Activated CD8-positive, alpha-beta T cell treated with anti-CD3 and anti-CD28 coated beads for 36 hours (primary cell): ENCODE results near the gene FAM3A. TPM values are rescaled to one million over a fixed set of nuclear protein-coding genes. Genes with fewer than 3 reads are reported as not detected.

Source experiments
- ATAC-seq: fragments of 200-7000 bp; cut with Tn5 transposase; one replicate; pipeline ENCODE4 v1.10.0; 2021; ENCODE audit warnings: mild to moderate bottlenecking, moderate library complexity
- CTCF ChIA-PET: fragments of 350-600 bp; sonication (Branson Sonifier 250); formaldehyde crosslinking; loops from one replicate; lab custom pipeline; 2021; ENCODE audit warnings: antibody characterized with exemption; lab: Charles Lee
- POLR2A ChIA-PET: fragments of 350-600 bp; sonication (Branson Sonifier 250); formaldehyde crosslinking; loops from one replicate; lab custom pipeline; 2021; ENCODE audit warnings: antibody characterized with exemption; lab: Charles Lee
- DNase-seq: peaks from one replicate; pipeline ENCODE4 v3.0.0-alpha.2; 2020
- H3K27ac Mint-ChIP-seq: one replicate; pipeline ENCODE4 v1.8.0; 2021; ENCODE audit warnings: mild to moderate bottlenecking, mixed read lengths
- H3K27me3 Mint-ChIP-seq: one replicate; pipeline ENCODE4 v1.8.0; 2021; ENCODE audit warnings: mixed read lengths
- H3K36me3 Mint-ChIP-seq: one replicate; pipeline ENCODE4 v1.8.0; 2021; ENCODE audit warnings: low read depth, mixed read lengths
- H3K4me1 Mint-ChIP-seq: one replicate; pipeline ENCODE4 v1.8.0; 2021; ENCODE audit warnings: low read depth, mixed read lengths
- H3K4me3 Mint-ChIP-seq: one replicate; pipeline ENCODE4 v1.8.0; 2021; ENCODE audit warnings: mild to moderate bottlenecking, moderate library complexity, mixed read lengths
- H3K9me3 Mint-ChIP-seq: one replicate; pipeline ENCODE4 v1.8.0; 2021; ENCODE audit warnings: mixed read lengths
- intact Hi-C: fragments of 100-400 bp; cut with micrococcal nuclease; formaldehyde crosslinking; loops from one replicate; pipeline ENCODE4 v1.10.0; 2022
- total RNA-seq, 2 experiments: library from RNA; stranded (reverse); gene quantifications; one replicate each; pipeline ENCODE4 v1.2.3, GENCODE V29; 2021
- TF ChIP-seq, protein P1 (sequence below): fragments of 200-600 bp; IDR thresholded peaks from one replicate; pipeline ENCODE4 v1.8.0; 2022; ENCODE audit warnings: antibody characterized with exemption, mild to moderate bottlenecking

Gene FAM3A
- total RNA-seq, 2 experiments from 2014 or later = 27.9 to 31.9 TPM

DNA sequence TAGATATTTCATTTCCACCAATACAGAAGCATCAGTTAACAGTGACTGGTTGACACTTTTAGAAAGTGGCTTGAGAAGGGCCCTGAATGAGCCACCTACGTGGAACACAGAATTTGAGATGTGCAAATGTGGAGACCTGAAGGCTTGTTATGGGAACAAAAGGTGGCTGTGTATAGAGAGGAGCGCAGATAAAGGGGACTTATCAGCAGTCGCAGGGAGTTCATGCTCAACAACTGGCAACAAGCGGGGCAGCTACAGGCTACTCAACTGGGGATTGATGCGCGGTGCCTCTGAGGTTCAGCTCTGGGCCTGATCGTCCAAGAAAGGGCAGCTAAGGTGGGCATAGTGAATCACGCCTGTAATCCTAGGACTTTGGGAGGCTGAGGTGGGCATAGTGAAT, 3.4 kb upstream of the FAM3A start:
- DNase-seq = no peak
- no peak for ATAC-seq

DNA sequence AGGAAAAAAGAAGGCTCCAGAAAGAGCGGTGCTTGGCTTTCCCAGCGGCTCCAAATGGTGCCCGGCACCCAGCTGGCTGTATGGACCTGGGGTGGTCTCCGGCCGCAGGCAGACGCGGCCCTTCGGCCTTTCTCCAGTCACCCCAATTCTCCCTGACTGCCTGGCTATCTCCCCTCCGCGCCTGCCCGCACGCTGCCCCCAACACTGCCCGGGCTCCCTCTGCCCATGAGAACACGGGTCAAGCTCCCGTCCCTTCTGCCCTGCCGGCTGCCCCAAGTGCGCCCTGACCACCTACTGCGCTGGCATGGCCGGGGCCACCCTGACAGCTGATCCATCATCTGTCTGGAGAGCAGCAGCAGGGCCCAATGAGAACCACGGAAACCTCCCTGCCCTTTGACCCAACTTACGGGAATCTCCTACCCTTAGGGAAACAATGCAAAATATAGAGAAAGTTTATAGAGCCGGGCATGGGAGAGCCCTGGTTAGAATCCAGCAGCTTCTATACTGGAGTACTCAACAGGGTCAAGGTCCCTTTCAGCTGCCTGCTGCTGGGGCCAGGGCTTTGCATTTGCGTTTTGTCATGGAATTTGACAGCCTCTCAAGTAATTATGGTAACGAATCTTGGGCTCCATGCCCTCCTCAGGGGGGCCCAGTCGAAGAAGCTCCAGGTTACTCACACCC, 1.2 kb upstream of the FAM3A start:
- no peaks in the 10 kb centered on the region for H3K27me3 Mint-ChIP-seq
- CTCF ChIA-PET = interaction anchor here (1.0 to 1.4 kb wide), 2 partner anchors 10 to 25 kb away, joined by 4 read pairs; no protein-coding TSS in a partner anchor
- intact Hi-C loops = no loop called here
- H3K36me3 Mint-ChIP-seq = peaks cover 10% of the 10 kb centered on the region
- H3K4me1 Mint-ChIP-seq = peaks cover 19% of the 10 kb centered on the region
- no peak overlapping the region for H3K27ac Mint-ChIP-seq
- no peak for ATAC-seq
- POLR2A ChIA-PET = interaction anchor here (1.0 kb wide), 2 partner anchors 27 to 32 kb away, joined by 3 to 5 read pairs; partner anchors contain the start of gene SLC10A3
- H3K9me3 Mint-ChIP-seq = no peaks in the 10 kb centered on the region
- TF ChIP-seq, protein P1, sequence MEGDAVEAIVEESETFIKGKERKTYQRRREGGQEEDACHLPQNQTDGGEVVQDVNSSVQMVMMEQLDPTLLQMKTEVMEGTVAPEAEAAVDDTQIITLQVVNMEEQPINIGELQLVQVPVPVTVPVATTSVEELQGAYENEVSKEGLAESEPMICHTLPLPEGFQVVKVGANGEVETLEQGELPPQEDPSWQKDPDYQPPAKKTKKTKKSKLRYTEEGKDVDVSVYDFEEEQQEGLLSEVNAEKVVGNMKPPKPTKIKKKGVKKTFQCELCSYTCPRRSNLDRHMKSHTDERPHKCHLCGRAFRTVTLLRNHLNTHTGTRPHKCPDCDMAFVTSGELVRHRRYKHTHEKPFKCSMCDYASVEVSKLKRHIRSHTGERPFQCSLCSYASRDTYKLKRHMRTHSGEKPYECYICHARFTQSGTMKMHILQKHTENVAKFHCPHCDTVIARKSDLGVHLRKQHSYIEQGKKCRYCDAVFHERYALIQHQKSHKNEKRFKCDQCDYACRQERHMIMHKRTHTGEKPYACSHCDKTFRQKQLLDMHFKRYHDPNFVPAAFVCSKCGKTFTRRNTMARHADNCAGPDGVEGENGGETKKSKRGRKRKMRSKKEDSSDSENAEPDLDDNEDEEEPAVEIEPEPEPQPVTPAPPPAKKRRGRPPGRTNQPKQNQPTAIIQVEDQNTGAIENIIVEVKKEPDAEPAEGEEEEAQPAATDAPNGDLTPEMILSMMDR = no peak
- no peak overlapping the region for H3K4me3 Mint-ChIP-seq
- DNase-seq = no peak

More for the DNA sequence above, 3.4 kb upstream of the FAM3A start:
- no peak overlapping the region for H3K27ac Mint-ChIP-seq
- peaks cover 4% of the 10 kb centered on the region for H3K36me3 Mint-ChIP-seq
- POLR2A ChIA-PET = no interaction called here
- no peak overlapping the region for H3K4me3 Mint-ChIP-seq
- intact Hi-C loops = no loop called here
- no peaks in the 10 kb centered on the region for H3K9me3 Mint-ChIP-seq
- TF ChIP-seq, protein P1 = no peak
- CTCF ChIA-PET = no interaction called here
- H3K4me1 Mint-ChIP-seq = peaks cover 7% of the 10 kb centered on the region
- H3K27me3 Mint-ChIP-seq = no peaks in the 10 kb centered on the region

DNA sequence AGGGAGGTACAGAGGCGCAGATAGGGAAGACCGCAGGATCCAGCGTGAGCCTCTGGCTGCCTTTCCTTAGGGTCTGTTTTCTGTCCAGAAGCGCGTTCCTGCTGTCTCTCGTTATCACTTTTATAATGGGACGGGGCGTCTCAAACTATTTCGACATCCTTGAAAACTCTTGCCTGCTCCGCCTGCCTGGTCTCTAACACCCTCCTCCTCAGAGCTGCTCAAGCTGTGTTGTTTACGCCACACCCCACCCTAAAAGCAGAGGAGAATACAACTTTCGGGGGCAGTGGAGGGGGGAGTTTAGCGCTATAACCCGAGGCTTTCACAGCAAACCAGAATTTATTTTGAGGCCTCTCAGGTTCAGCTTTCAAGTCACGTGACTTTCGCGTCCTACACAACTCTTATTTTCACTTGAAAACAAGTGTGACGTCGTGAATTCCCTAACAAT, 646 bp upstream of the FAM3A start:
- Mint-ChIP-seq H3K27ac (peak overlapping the region; percentile 92), H3K36me3 (peaks cover 13% of the 10 kb centered on the region), H3K4me1 (peaks cover 23% of the 10 kb centered on the region), H3K4me3 (peak overlapping the region; percentile 82), H3K27me3 (no peaks in the 10 kb centered on the region), H3K9me3 (no peaks in the 10 kb centered on the region)
- DNase-seq (peak; percentile 12), ATAC-seq (no peak)
- CTCF ChIA-PET = interaction anchor here (1.0 to 1.4 kb wide), 2 partner anchors 11 to 25 kb away, joined by 4 read pairs; no protein-coding TSS in a partner anchor
- TF ChIP-seq, protein P1 = no peak
- intact Hi-C loops = no loop called here
- POLR2A ChIA-PET = interaction anchor here (1.0 to 1.7 kb wide), 3 partner anchors 17 to 32 kb away, joined by 3 to 5 read pairs (median 4); partner anchors contain the start of gene SLC10A3

DNA sequence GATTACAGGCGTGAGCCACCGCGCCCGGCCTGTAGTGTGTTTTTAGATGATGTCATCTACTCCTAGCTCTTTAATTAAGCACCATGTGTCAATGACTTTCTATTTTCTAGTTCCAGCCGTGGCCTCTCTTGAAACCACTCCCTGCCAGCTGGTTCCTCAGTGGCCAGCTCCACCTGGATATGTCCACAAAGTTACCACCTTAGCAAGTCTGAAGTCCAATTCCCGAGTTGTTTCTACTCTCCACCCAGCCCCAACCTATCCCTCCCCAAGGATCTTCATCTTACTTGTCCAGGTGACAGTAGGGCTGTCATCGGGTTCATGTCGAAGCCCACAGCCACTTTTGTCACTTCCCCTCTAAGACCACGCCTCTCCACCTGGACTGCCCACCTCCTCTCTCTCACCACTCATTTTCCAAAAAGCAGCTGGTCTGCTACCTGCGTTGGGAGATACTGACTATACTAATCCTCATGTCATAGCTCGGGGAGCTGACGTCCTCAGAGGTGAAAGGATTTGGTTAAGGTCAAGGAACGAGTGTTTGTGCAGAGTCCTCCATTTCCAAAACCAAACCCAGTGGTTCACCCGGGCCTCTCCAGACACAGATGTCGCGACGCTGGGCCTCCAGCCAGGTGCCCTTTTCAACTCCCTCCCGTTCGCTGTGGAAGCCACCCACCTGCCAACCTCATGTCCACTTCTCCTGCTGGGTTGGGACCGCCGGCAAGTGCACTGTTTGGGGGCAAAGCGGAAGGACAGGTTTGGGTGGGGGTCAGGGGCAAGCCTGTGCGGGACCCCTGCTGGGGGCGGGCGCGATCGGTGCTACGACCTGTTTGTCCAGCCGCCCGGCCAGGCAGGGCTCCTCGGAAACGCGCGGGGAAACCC, 704 bp downstream of the FAM3A start:
- no peaks in the 10 kb centered on the region for H3K9me3 Mint-ChIP-seq
- intact Hi-C loops = no loop called here
- peak overlapping the region; percentile 82 for H3K4me3 Mint-ChIP-seq
- peak overlapping the region; percentile 81 for H3K27ac Mint-ChIP-seq
- ChIA-PET CTCF (interaction anchor here (1.4 to 2.0 kb wide), 2 partner anchors 12 to 23 kb away, joined by 4 to 7 read pairs; no protein-coding TSS in a partner anchor), POLR2A (interaction anchor here (1.0 to 1.7 kb wide), 3 partner anchors 15 to 31 kb away, joined by 3 to 4 read pairs (median 3); partner anchors contain the start of genes G6PD and UBL4A)
- TF ChIP-seq, protein P1 = no peak
- H3K27me3 Mint-ChIP-seq = no peaks in the 10 kb centered on the region
- H3K36me3 Mint-ChIP-seq = peaks cover 18% of the 10 kb centered on the region
- no peak for ATAC-seq
- peak; percentile 47 for DNase-seq
- peaks cover 33% of the 10 kb centered on the region for H3K4me1 Mint-ChIP-seq
